OCI-LY3 (cell line): Measurements from ENCODE around the gene CCDC170.

Experiments used
- EZH2phosphoT487 ChIP-seq: fragments of 200-600 bp; shearing (Covaris generic); IDR thresholded peaks from 2 replicates; pipeline ENCODE4 v1.6.1; 2018; ENCODE audit warnings: antibody characterized with exemption, mixed run types, low read depth
- TF ChIP-seq, protein P1 (sequence below): fragments of 200-600, 300-600 bp; sonication (generic); IDR thresholded peaks from 2 replicates; pipeline ENCODE4 v1.5.1; 2014; ENCODE audit warnings: antibody characterized with exemption, low read length, low read depth

DNA sequence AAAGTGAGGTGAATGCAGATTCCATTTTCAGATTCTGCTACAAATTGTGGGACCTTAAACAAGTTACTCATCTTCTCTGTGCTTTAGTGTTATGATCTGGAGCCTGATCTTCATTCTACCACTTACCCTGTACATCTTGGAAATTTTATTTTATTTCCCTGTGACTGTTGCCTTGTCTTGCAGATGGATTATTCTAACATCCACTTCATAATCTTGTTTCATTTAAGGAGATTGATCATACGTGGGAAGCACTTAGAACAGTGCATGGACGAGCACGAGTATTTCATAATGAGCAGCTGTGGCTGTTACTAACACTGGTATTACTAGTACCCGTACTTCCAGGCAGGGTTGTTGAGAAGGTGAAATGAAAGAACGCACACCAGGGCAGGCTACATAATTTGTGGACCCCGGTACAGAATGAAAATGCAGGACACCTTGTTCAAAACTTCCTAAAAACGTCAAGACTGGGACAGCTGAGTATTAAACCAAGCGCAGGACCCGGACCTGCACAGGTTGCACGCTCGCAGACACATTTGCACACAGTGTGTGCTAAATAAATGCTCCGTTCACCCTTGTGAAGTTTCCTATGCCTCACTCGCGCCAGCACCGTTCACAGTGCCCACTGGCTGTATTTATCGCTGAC is 535 bp upstream of the CCDC170 start:
- TF ChIP-seq, protein P1, sequence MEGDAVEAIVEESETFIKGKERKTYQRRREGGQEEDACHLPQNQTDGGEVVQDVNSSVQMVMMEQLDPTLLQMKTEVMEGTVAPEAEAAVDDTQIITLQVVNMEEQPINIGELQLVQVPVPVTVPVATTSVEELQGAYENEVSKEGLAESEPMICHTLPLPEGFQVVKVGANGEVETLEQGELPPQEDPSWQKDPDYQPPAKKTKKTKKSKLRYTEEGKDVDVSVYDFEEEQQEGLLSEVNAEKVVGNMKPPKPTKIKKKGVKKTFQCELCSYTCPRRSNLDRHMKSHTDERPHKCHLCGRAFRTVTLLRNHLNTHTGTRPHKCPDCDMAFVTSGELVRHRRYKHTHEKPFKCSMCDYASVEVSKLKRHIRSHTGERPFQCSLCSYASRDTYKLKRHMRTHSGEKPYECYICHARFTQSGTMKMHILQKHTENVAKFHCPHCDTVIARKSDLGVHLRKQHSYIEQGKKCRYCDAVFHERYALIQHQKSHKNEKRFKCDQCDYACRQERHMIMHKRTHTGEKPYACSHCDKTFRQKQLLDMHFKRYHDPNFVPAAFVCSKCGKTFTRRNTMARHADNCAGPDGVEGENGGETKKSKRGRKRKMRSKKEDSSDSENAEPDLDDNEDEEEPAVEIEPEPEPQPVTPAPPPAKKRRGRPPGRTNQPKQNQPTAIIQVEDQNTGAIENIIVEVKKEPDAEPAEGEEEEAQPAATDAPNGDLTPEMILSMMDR, result no peak
- TF ChIP-seq EZH2phosphoT487, result no peak
